ENCODE measurements around the gene SH2D3C. TPM values are rescaled to one million over a fixed set of nuclear protein-coding genes. Genes with fewer than 3 reads are reported as not detected.

Gene SH2D3C
- total RNA-seq, 2 donors from 2014 or later = 27.6 to 46.8 TPM

DNA sequence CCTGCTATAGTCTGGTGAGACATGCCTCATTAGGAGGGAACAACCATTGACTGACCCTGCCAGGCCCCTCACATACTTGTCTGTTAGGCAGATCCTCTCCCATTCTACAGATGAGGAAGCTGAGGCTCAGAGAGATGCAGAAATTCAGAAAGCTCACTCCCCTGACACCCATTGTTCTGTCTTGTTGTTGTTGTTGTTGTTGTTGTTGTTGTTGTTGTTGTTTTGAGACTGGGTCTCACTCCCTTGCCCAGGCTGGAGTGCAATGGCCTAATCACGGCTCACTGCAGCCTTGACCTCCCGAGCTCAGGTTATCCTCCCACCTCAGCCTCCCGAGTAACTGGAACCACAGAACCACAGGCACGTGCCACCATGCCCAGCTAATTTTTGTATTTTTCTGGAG, 84.8 kb downstream of the SH2D3C start:
- no peaks in the 10 kb centered on the region for H3K27me3 Mint-ChIP-seq

DNA sequence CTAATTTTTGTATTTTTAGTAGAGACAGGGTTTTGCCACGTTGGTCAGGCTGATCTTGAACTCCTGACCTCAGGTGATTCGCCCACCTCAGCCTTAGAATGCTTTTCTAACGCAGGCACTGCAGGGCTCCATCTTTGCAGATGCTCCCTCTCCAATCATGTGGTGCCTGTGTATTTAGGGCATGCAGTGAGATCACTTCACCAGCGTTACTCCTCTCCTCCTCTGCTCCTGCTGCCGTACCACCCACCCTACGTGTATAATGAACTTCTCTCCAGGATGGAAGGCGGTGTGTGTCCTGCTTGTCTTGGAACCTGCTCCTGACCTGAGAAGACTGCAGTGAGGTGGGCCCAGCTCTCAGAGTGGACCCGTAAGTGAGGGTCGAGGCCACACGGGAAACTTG, 85.3 kb downstream of the SH2D3C start:
- Mint-ChIP-seq H3K36me3 (ENCODE audit: low read depth) (no peaks in the 10 kb centered on the region), H3K4me1 (no peaks in the 10 kb centered on the region), H3K9me3 (no peaks in the 10 kb centered on the region), H3K4me3 (no peak overlapping the region), H3K27ac (no peak overlapping the region), H3K27me3 (no peaks in the 10 kb centered on the region)
- ATAC-seq (replicated peaks) = no peak

More for the DNA sequence above, 84.8 kb downstream of the SH2D3C start:
- H3K36me3 Mint-ChIP-seq (ENCODE audit: low read depth) = no peaks in the 10 kb centered on the region
- no peak overlapping the region for H3K27ac Mint-ChIP-seq
- H3K4me3 Mint-ChIP-seq = no peak overlapping the region
- ATAC-seq (replicated peaks) = no peak
- no peaks in the 10 kb centered on the region for H3K9me3 Mint-ChIP-seq
- no peaks in the 10 kb centered on the region for H3K4me1 Mint-ChIP-seq

DNA sequence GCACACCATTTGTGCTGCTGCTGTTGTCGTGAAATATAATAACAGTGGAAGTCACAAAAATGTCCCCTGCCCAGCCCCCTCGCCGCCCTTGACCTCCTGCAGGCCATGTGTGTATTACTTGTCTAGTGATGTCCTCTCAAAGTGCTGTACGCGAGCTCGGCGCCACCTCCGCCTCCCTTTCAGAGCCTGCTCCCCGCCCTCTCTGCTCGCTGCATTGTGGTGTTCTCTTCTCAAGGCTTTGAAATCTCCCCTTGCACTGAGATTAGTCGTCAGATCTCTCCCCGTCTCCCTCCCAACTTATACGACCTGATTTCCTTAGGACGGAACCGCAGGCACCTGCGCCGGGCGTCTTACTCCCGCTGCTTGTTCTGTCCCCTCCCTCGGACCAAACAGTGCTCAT, 86.4 kb downstream of the SH2D3C start:
- H3K27me3 Mint-ChIP-seq = no peaks in the 10 kb centered on the region
- no peaks in the 10 kb centered on the region for H3K9me3 Mint-ChIP-seq
- no peak overlapping the region for H3K4me3 Mint-ChIP-seq
- H3K4me1 Mint-ChIP-seq = no peaks in the 10 kb centered on the region
- no peak overlapping the region for H3K27ac Mint-ChIP-seq
- ATAC-seq (replicated peaks) = no peak
- H3K36me3 Mint-ChIP-seq (ENCODE audit: low read depth) = no peaks in the 10 kb centered on the region

DNA sequence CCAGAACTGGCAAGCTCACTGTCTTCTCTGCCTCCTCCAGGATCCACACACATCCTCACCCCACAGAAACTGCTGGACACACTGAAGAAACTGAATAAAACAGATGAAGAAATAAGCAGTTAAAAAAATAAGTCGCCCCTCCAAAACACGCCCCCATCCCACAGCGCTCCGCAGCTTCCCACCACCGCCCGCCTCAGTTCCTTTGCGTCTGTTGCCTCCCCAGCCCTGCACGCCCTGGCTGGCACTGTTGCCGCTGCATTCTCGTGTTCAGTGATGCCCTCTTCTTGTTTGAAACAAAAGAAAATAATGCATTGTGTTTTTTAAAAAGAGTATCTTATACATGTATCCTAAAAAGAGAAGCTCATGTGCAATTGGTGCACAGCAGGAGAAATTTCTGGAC, 87.7 kb downstream of the SH2D3C start:
- no peaks in the 10 kb centered on the region for H3K27me3 Mint-ChIP-seq
- no peak overlapping the region for H3K4me3 Mint-ChIP-seq
- no peak overlapping the region for H3K27ac Mint-ChIP-seq
- H3K4me1 Mint-ChIP-seq = no peaks in the 10 kb centered on the region
- ATAC-seq (replicated peaks) = no peak
- no peaks in the 10 kb centered on the region for H3K9me3 Mint-ChIP-seq
- no peaks in the 10 kb centered on the region for H3K36me3 Mint-ChIP-seq (ENCODE audit: low read depth)

DNA sequence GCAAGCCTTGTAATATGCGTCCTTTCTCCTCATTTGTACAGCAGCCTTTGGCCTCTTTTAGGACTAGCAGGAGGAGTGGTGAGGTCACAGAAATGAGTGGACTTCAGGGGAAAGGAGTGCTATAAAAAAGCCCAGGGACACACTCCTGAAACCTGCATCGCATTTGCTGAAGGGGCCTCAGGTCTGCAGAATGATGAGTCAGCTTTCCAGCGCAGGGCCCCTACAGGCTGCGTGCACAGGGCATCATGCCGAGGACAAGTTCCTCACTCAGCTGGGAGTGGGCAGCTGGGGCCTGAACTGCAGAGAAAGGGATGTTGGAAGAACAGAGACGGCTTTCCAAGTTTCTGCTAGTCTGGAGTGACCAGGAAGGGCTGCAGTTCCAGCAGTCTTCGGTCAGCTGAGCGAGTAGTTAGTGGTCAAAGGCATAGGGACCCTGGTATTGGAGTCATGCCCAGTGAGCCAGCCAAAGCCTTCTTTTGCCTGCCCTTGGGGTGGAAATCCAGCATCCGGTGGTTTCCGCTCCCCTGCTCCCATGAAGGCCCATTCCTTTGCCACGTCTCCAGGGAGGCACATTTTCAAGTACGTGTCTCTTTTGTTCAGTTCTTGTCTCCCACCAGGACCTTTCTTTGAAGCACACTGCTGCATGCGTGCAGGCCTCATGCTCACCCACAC, 89.0 kb downstream of the SH2D3C start:
- no peak overlapping the region for H3K4me3 Mint-ChIP-seq
- H3K4me1 Mint-ChIP-seq = no peaks in the 10 kb centered on the region
- H3K27ac Mint-ChIP-seq = no peak overlapping the region
- H3K27me3 Mint-ChIP-seq = no peaks in the 10 kb centered on the region
- H3K9me3 Mint-ChIP-seq = no peaks in the 10 kb centered on the region
- no peak for ATAC-seq (replicated peaks)
- no peaks in the 10 kb centered on the region for H3K36me3 Mint-ChIP-seq (ENCODE audit: low read depth)

Other genes with a start within 250 kb of the SH2D3C start
- 10 to 100 TPM; 14.7 to 17.1 TPM for gene STXBP1, start 166.4 kb downstream of the SH2D3C start, total RNA-seq
- under 1 TPM in 1 of 2 donors, not detected in 1; 0.13 TPM for gene CFAP157, start 71.7 kb downstream of the SH2D3C start, total RNA-seq
- 10 to 100 TPM in 1 of 2 donors, 1 to 10 TPM in 1; 6.5 to 13.5 TPM for gene PTRH1, start 63.0 kb downstream of the SH2D3C start, total RNA-seq
- 1 to 10 TPM; 1.8 to 2.0 TPM for gene TTC16, start 62.6 kb downstream of the SH2D3C start, total RNA-seq
- 10 to 100 TPM in 1 of 2 donors, 1 to 10 TPM in 1; 8.5 to 15.7 TPM for gene TOR2A, start 43.4 kb downstream of the SH2D3C start, total RNA-seq
- 10 to 100 TPM; 82.8 to 94.2 TPM for gene CDK9, start 7.4 kb upstream of the SH2D3C start, total RNA-seq
- 10 to 100 TPM; 56.7 to 95.6 TPM for gene FPGS, start 24.2 kb upstream of the SH2D3C start, total RNA-seq
- 10 to 100 TPM in 1 of 2 donors, 1 to 10 TPM in 1; 10.0 to 18.7 TPM for gene ENG, start 76.0 kb upstream of the SH2D3C start, total RNA-seq
- 10 to 100 TPM; 23.2 to 79.0 TPM for gene AK1, start 99.0 kb upstream of the SH2D3C start, total RNA-seq
- gene ST6GALNAC6, start 120.9 kb upstream of the SH2D3C start, total RNA-seq = 100 to 1,000 TPM in 1 of 2 donors, 10 to 100 TPM in 1; 61.7 to 124 TPM
- gene ST6GALNAC4, start 138.4 kb upstream of the SH2D3C start, total RNA-seq = 10 to 100 TPM; 19.6 to 19.8 TPM
- gene PIP5KL1, start 152.1 kb upstream of the SH2D3C start, total RNA-seq = 1 to 10 TPM; 2.6 to 3.7 TPM
- 10 to 100 TPM; 29.4 to 54.5 TPM for gene DPM2, start 159.2 kb upstream of the SH2D3C start, total RNA-seq
- gene EEIG1, start 202.3 kb upstream of the SH2D3C start, total RNA-seq = 10 to 100 TPM; 29.6 to 37.8 TPM